NT2/D1 (cell line): ENCODE data around the gene HAPLN2.
A peak's percentile ranks its signal among the peaks of the same experiment; 100 is the strongest.

Source experiments
- DNase-seq: peaks from one replicate; pipeline ENCODE4 v3.0.0-alpha.2; 2011; ENCODE audit warnings: low read depth, low spot score
- H3K27me3 ChIP-seq: 2 replicates; pipeline ENCODE4 v1.6.0; 2011; ENCODE audit warnings: mild to moderate bottlenecking; ENCODE audit not compliant: insufficient read length, insufficient read depth
- H3K36me3 ChIP-seq: 2 replicates; pipeline ENCODE4 v1.6.1; 2011; ENCODE audit warnings: mild to moderate bottlenecking, low read length, mixed read lengths; ENCODE audit not compliant: insufficient read depth, insufficient read length
- H3K4me1 ChIP-seq: 2 replicates; pipeline ENCODE4 v1.5.1; 2011; ENCODE audit not compliant: insufficient read depth, insufficient read length
- H3K4me3 ChIP-seq: 2 replicates; pipeline ENCODE4 v1.5.1; 2011; ENCODE audit warnings: low read depth; ENCODE audit not compliant: insufficient read length
- H3K9ac ChIP-seq: 2 replicates; pipeline ENCODE4 v1.6.0; 2011; ENCODE audit warnings: low read depth; ENCODE audit not compliant: insufficient read length
- H3K9me3 ChIP-seq: 2 replicates; pipeline ENCODE4 v1.5.1; 2011; ENCODE audit warnings: mild to moderate bottlenecking, low read length; ENCODE audit not compliant: insufficient read depth
- SUZ12 ChIP-seq: IDR thresholded peaks from 2 replicates; pipeline ENCODE4 v1.6.1; 2011; ENCODE audit not compliant: insufficient read length, insufficient read depth; ENCODE audit errors: extremely low read depth
- YY1 ChIP-seq: IDR thresholded peaks from 2 replicates; pipeline ENCODE4 v1.6.1; 2011; ENCODE audit not compliant: insufficient read length, insufficient read depth
- ZNF274 ChIP-seq: IDR thresholded peaks from 2 replicates; pipeline ENCODE4 v1.6.1; 2011; ENCODE audit warnings: mild to moderate bottlenecking, low read depth, low read length

Gene HAPLN2

DNA sequence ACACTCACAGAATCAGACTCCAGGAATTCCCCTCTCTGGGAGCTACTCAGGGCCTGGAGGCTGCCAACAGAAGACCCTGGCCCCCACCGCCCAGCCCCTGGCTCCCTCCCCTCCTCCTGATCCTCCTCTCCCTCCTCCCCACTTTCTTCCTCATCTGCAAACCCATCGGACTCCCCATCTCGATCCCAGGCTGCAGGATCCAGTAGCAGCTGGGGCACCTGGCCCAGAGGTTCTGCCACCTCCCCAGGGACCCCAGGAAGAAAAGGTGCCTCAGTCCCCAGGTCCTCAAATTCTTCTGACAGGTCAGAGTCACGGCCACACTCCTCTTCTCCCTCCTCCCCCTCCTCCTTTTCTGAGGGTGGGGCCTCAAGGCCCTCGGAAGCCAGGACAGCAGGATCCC, 50.6 kb downstream of the HAPLN2 start:
- Histone ChIP-seq H3K4me3 (no peak overlapping the region), H3K4me1 (peaks cover 72% of the 10 kb centered on the region), H3K9me3 (peaks cover 10% of the 10 kb centered on the region; the same call in 1 of the 2 replicates), H3K36me3 (peaks cover 48% of the 10 kb centered on the region), H3K9ac (peak overlapping the region; percentile 61), H3K27me3 (no peaks in the 10 kb centered on the region)
- TF ChIP-seq SUZ12 (no peak), ZNF274 (no peak), YY1 (no peak)
- DNase-seq: no peak

DNA sequence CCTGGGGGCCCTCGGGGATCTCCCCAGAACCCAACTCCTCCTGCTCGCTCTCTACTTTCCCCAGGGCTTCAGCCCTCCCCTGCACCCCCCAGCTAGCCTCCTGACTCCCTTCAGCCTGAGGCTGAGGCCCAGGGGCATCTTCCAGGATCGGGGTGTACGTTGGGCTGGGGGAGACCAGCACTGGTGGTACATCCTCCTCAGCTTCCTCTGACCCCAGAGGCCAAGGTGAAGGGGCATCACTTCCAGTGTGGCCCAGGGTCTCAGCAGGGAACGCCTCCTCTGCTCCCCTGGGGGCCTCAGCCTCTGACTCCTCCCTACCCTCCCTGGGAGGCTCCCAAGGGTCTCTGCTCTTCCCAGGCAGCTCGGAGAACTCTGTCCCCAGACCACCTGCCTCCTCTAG, 51.1 kb downstream of the HAPLN2 start:
- peaks cover 53% of the 10 kb centered on the region for H3K36me3 ChIP-seq
- H3K4me1 ChIP-seq: peaks cover 74% of the 10 kb centered on the region
- no peak overlapping the region for H3K4me3 ChIP-seq
- peak overlapping the region; percentile 61 for H3K9ac ChIP-seq
- no peaks in the 10 kb centered on the region for H3K27me3 ChIP-seq
- no peak for TF ChIP-seq SUZ12
- TF ChIP-seq ZNF274: no peak
- no peak for TF ChIP-seq YY1
- H3K9me3 ChIP-seq: peaks cover 10% of the 10 kb centered on the region; the same call in 1 of the 2 replicates
- DNase-seq: no peak

DNA sequence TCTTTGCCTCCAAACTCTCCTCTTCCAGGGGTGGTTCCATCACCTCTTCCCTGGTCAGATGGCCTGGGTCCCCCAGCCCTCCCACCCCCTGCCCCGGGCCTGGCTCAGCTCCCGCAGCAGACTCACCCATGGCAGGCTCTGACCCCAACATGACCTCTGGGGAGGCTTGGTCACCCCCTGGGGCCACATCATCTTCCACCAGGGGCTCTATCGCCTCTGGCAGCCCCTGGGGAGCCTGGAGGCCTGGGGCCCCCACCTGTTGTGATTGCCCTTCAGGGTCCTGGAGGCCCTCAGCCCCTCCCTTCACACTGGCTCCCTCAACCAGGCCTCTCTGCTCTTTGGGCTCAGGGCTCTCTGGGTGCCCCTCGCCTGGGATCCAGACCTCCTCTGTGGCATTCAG, 51.6 kb downstream of the HAPLN2 start:
- TF ChIP-seq ZNF274 (no peak), SUZ12 (no peak), YY1 (no peak)
- no peak for DNase-seq
- Histone ChIP-seq H3K9me3 (peaks cover 10% of the 10 kb centered on the region; the same call in 1 of the 2 replicates), H3K4me1 (peaks cover 71% of the 10 kb centered on the region), H3K27me3 (no peaks in the 10 kb centered on the region), H3K9ac (peak overlapping the region; percentile 32), H3K4me3 (no peak overlapping the region), H3K36me3 (peaks cover 57% of the 10 kb centered on the region)

DNA sequence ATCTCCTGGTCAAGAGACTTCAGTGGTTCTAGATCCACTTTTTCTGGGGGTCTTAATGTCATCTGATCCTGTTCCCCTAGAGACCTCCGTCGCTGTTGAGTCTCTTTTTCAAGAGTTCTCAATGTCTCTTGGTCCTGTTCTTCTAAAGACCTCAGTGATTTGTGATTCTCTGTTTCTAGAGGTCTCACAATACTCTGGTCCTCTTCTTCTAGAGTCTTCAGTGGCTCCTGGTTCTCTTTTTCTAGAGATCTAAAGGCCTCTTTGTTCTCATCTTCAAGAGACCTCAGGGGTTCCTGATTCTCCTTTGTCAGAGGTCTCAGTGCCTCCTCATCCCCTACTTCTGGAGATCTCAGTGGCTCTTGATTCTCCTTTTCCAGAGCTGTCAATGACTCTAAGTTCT, 52.6 kb downstream of the HAPLN2 start:
- Histone ChIP-seq H3K9me3 (peaks cover 10% of the 10 kb centered on the region; the same call in 1 of the 2 replicates), H3K4me1 (peaks cover 67% of the 10 kb centered on the region), H3K4me3 (no peak overlapping the region), H3K27me3 (no peaks in the 10 kb centered on the region), H3K36me3 (peaks cover 65% of the 10 kb centered on the region), H3K9ac (no peak overlapping the region)
- DNase-seq: no peak
- TF ChIP-seq SUZ12 (no peak), ZNF274 (no peak)

GRCh38 chr1:156673387-156674121, 54.3 kb downstream of the HAPLN2 start:
- Histone ChIP-seq H3K27me3 (no peaks in the 10 kb centered on the region), H3K9ac (peak overlapping the region; percentile 98), H3K4me3 (peak overlapping the region; percentile 94), H3K4me1 (peaks cover 55% of the 10 kb centered on the region), H3K36me3 (peaks cover 65% of the 10 kb centered on the region), H3K9me3 (peaks cover 10% of the 10 kb centered on the region; the same call in 1 of the 2 replicates)
- no peak for TF ChIP-seq ZNF274
- TF ChIP-seq YY1: peak; percentile 22
- DNase-seq: peak; percentile 100
